Hepatocyte (in vitro differentiated cells): ENCODE measurements around the gene SLC12A7. TPM values are rescaled to one million over a fixed set of nuclear protein-coding genes. Genes with fewer than 3 reads are reported as not detected.
"Not testable (repeated sequence)": the region's sequence is repeated elsewhere in the genome, so short reads cannot be mapped to it uniquely, and the experiment has no call there.

Source experiments
- DNase-seq: peaks from one replicate; pipeline ENCODE4 v3.0.0-alpha.2; 2016; ENCODE audit warnings: low spot score
- H2AFZ ChIP-seq: fragments of 200-600 bp; sonication (generic); 2 replicates; pipeline ENCODE4 v1.6.0; 2016; ENCODE audit warnings: antibody characterized with exemption, mild to moderate bottlenecking
- H3K27ac ChIP-seq: fragments of 200-600 bp; sonication (generic); 2 replicates; pipeline ENCODE4 v1.5.1; 2016; ENCODE audit warnings: mild to moderate bottlenecking
- H3K27me3 ChIP-seq: fragments of 200-600 bp; sonication (generic); 2 replicates; pipeline ENCODE4 v1.6.1; 2016
- H3K36me3 ChIP-seq: fragments of 200-600 bp; sonication (generic); replicated peaks from 2 replicates; pipeline ENCODE4 v1.5.1; 2016; ENCODE audit warnings: low read depth; ENCODE audit not compliant: insufficient read depth
- H3K4me1 ChIP-seq: fragments of 200-600 bp; sonication (generic); 2 replicates; pipeline ENCODE4 v1.5.1; 2016; ENCODE audit warnings: mild to moderate bottlenecking, moderate library complexity; ENCODE audit not compliant: insufficient read depth
- H3K4me2 ChIP-seq: fragments of 200-600 bp; sonication (generic); 2 replicates; pipeline ENCODE4 v1.6.0; 2016
- H3K4me3 ChIP-seq: fragments of 200-600 bp; sonication (generic); 2 replicates; pipeline ENCODE4 v1.5.1; 2016; ENCODE audit warnings: mild to moderate bottlenecking
- H3K79me2 ChIP-seq: fragments of 200-600 bp; sonication (generic); 2 replicates; pipeline ENCODE4 v1.6.0; 2017; ENCODE audit warnings: mild to moderate bottlenecking
- H3K9me2 ChIP-seq: fragments of 200-600 bp; sonication (generic); replicated peaks from 2 replicates; pipeline ENCODE4 v1.6.0; 2017; ENCODE audit warnings: mild to moderate bottlenecking; ENCODE audit not compliant: insufficient read depth
- H3K9me3 ChIP-seq: fragments of 200-600 bp; sonication (generic); 2 replicates; pipeline ENCODE4 v1.5.1; 2016; ENCODE audit warnings: low read depth, mild to moderate bottlenecking
- H4K20me1 ChIP-seq: fragments of 200-600 bp; sonication (generic); 2 replicates; pipeline ENCODE4 v1.6.0; 2016; ENCODE audit warnings: mild to moderate bottlenecking; ENCODE audit not compliant: insufficient read depth, poor library complexity, severe bottlenecking
- CTCF ChIP-seq: fragments of 200-600 bp; sonication (generic); IDR thresholded peaks from 2 replicates; pipeline ENCODE4 v1.5.1; 2016; ENCODE audit warnings: antibody characterized with exemption, mild to moderate bottlenecking; ENCODE audit not compliant: poor library complexity
- EZH2 ChIP-seq: fragments of 200-600 bp; sonication (generic); IDR thresholded peaks from 2 replicates; pipeline ENCODE4 v1.6.1; 2016; ENCODE audit warnings: antibody characterized with exemption, mild to moderate bottlenecking, borderline replicate concordance
- EZH2phosphoT487 ChIP-seq: fragments of 200-600 bp; sonication (generic); IDR thresholded peaks from one replicate; pipeline ENCODE4 v1.6.1; 2018; ENCODE audit warnings: antibody characterized with exemption, mild to moderate bottlenecking, low read depth, moderate library complexity; ENCODE audit not compliant: unreplicated experiment, severe bottlenecking
- WGBS: methylation state at CpG from one replicate; pipeline ENCODE4 v1.1.6; 2016; ENCODE audit warnings: low lambda C conversion rate; ENCODE audit errors: missing lambda C conversion rate; 5-methylcytosine and 5-hydroxymethylcytosine counted together
- polyA plus RNA-seq: library from polyadenylated mRNA; unstranded; fragments of >200 nt; fragmentation: Nextera tagmentation; extraction: Ambion mirVana; gene quantifications from 2 replicates; pipeline ENCODE4 v1.2.1, GENCODE V29; 2016
- total RNA-seq: library from RNA; depleted of rRNA; stranded (reverse); fragments of >200 nt; gene quantifications from 2 replicates; pipeline ENCODE4 v1.2.3, GENCODE V29; 2014

The SLC12A7 gene
- total and polyA plus RNA-seq, 2 experiments from 2014 or later, result 30.2 to 34.3 TPM

GRCh38 chr5:1086137-1086536 lies 25.7 kb downstream of the SLC12A7 start:
- H3K4me1 ChIP-seq, result peaks cover 10% of the 10 kb centered on the region
- no peaks in the 10 kb centered on the region for H3K9me3 ChIP-seq
- no peaks in the 10 kb centered on the region for H3K36me3 ChIP-seq
- H3K9me2 ChIP-seq, result no peaks in the 10 kb centered on the region
- DNase-seq, result no peak
- H2AFZ ChIP-seq, result no peak overlapping the region
- no peaks in the 10 kb centered on the region for H3K79me2 ChIP-seq
- H3K27me3 ChIP-seq, result no peaks in the 10 kb centered on the region
- 87% methylated on average over 11 of the region's 11 CpGs for WGBS
- no peak overlapping the region for H3K4me3 ChIP-seq
- no peak overlapping the region for H3K4me2 ChIP-seq
- no peak overlapping the region for H3K27ac ChIP-seq
- H4K20me1 ChIP-seq, result no peaks in the 10 kb centered on the region
- TF ChIP-seq EZH2phosphoT487 (no peak), EZH2 (no peak), CTCF (no peak)

GRCh38 chr5:1085391-1085790 lies 26.5 kb downstream of the SLC12A7 start:
- no peaks in the 10 kb centered on the region for H3K9me3 ChIP-seq
- no peaks in the 10 kb centered on the region for H3K36me3 ChIP-seq
- no peaks in the 10 kb centered on the region for H3K27me3 ChIP-seq
- TF ChIP-seq EZH2, result no peak
- no peak overlapping the region for H3K27ac ChIP-seq
- no peaks in the 10 kb centered on the region for H3K79me2 ChIP-seq
- DNase-seq, result no peak
- peaks cover 10% of the 10 kb centered on the region for H3K4me1 ChIP-seq
- no peaks in the 10 kb centered on the region for H4K20me1 ChIP-seq
- no peak overlapping the region for H3K4me2 ChIP-seq
- WGBS, result 97% methylated on average over 20 of the region's 39 CpGs
- H2AFZ ChIP-seq, result no peak overlapping the region
- no peaks in the 10 kb centered on the region for H3K9me2 ChIP-seq
- H3K4me3 ChIP-seq, result no peak overlapping the region

DNA sequence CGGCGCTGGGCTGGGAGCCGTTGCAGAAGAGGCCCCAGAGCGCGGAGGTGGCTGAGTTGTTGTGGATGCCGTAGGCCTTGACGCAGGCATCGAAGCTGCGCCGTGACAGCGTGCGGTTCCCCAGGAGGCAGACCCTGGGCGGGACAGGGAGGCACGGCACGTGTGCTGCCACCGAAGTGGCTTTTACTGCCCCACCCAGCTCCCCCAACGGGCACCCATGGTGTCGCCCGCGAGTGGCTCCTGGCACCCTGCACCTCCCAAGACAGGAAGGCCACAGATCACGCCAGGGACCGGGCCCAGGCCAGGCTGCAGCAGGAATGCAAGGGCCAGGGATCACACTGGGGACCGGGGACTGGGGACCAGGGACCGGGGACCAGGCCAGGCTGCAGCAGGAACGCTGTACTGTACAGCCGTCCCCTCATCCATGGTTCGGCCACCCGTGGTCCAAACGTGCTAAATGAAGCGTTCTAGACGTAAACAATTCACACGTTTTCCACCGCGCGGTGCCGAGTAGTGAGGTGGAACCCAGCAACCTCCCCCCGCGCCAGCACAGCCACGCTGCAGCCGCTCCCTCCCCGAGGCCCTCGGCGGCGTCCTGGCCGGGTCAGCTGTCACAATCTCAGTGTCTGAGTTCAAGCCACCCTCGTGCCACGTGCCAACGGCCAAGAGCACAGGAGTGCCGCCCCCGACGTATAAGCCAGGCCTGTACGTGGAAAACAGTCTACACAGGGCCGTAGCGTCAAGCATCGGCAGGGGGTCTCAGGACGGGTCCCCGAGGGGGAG lies 27.8 kb downstream of the SLC12A7 start:
- H3K36me3 ChIP-seq, result no peaks in the 10 kb centered on the region
- H3K27me3 ChIP-seq, result no peaks in the 10 kb centered on the region
- no peak overlapping the region for H3K4me2 ChIP-seq
- no peak overlapping the region for H3K27ac ChIP-seq
- no peak overlapping the region for H3K4me3 ChIP-seq
- H3K79me2 ChIP-seq, result no peaks in the 10 kb centered on the region
- 95% methylated on average over 56 of the region's 57 CpGs for WGBS
- H4K20me1 ChIP-seq, result no peaks in the 10 kb centered on the region
- no peaks in the 10 kb centered on the region for H3K9me2 ChIP-seq
- no peaks in the 10 kb centered on the region for H3K9me3 ChIP-seq
- DNase-seq, result no peak
- TF ChIP-seq EZH2phosphoT487 (no peak), CTCF (no peak), EZH2 (no peak)
- no peaks in the 10 kb centered on the region for H3K4me1 ChIP-seq
- H2AFZ ChIP-seq, result no peak overlapping the region

DNA sequence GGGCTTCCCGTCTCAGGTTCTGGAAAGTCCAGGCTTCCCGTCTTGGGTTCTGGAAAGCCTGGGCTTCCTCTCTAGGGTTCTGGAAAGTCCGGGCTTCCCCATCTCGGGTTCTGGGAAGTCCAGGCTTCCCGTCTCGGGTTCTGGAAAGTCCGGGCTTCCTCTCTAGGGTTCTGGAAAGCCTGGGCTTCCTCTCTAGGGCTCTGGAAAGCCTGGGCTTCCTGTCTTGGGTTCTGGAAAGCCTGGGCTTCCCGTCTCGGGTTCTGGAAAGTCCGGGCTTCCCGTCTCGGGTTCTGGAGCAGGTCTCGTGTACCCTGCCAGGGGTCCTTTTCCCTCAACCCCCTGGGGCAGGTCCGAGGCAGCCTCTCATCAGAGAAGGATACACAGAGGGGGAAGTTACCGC lies 28.8 kb downstream of the SLC12A7 start:
- H3K9me2 ChIP-seq, H3K4me1 ChIP-seq, H3K4me3 ChIP-seq, H3K4me2 ChIP-seq, H3K27me3 ChIP-seq, H3K79me2 ChIP-seq, H2AFZ ChIP-seq, H4K20me1 ChIP-seq, H3K27ac ChIP-seq, DNase-seq, H3K9me3 ChIP-seq, H3K36me3 ChIP-seq: not testable (repeated sequence)
- WGBS, result 97% methylated on average over 12 of the region's 15 CpGs
